ENCODE results near the gene SDC1. TPM values are rescaled to one million over a fixed set of nuclear protein-coding genes. Genes with fewer than 3 reads are reported as not detected.

SDC1 gene
- total RNA-seq, 1 donor from 2014 or later = 35.1 TPM

- H3K36me3 Mint-ChIP-seq (ENCODE audit: insufficient read depth) = no peaks in the 10 kb centered on the region
- no peak for DNase-seq (ENCODE audit: low spot score, unreplicated experiment)
- peaks cover 2% of the 10 kb centered on the region for H3K27me3 Mint-ChIP-seq
- H3K4me1 Mint-ChIP-seq (ENCODE audit: low read depth) = no peaks in the 10 kb centered on the region
- no peak overlapping the region for H3K4me3 Mint-ChIP-seq (ENCODE audit: low read depth)
- no peak for TF ChIP-seq CTCF (IDR thresholded peaks at IDR 0.05; ENCODE audit: unreplicated experiment)
- H3K27ac Mint-ChIP-seq = no peak overlapping the region
- no peaks in the 10 kb centered on the region for H3K9me3 Mint-ChIP-seq (ENCODE audit: low read depth)
Measured at GRCh38 chr2:20164734-20165478, 60.0 kb downstream of the SDC1 start.

GRCh38 chr2:20164061-20164733 is 60.7 kb downstream of the SDC1 start:
- Mint-ChIP-seq H3K9me3 (ENCODE audit: low read depth) (peaks cover 6% of the 10 kb centered on the region), H3K36me3 (ENCODE audit: insufficient read depth) (no peaks in the 10 kb centered on the region), H3K27ac (no peak overlapping the region), H3K4me1 (ENCODE audit: low read depth) (no peaks in the 10 kb centered on the region), H3K27me3 (peaks cover 2% of the 10 kb centered on the region), H3K4me3 (ENCODE audit: low read depth) (no peak overlapping the region)
- TF ChIP-seq CTCF (IDR thresholded peaks at IDR 0.05; ENCODE audit: unreplicated experiment) = no peak
- no peak for DNase-seq (ENCODE audit: low spot score, unreplicated experiment)

- Mint-ChIP-seq H3K9me3 (ENCODE audit: low read depth) (peaks cover 6% of the 10 kb centered on the region), H3K4me3 (ENCODE audit: low read depth) (no peak overlapping the region), H3K36me3 (ENCODE audit: insufficient read depth) (no peaks in the 10 kb centered on the region), H3K27ac (no peak overlapping the region), H3K4me1 (ENCODE audit: low read depth) (no peaks in the 10 kb centered on the region), H3K27me3 (peaks cover 4% of the 10 kb centered on the region)
- no peak for TF ChIP-seq CTCF (IDR thresholded peaks at IDR 0.05; ENCODE audit: unreplicated experiment)
- no peak for DNase-seq (ENCODE audit: low spot score, unreplicated experiment)
Measured at GRCh38 chr2:20159411-20160070, 65.4 kb downstream of the SDC1 start.

- TF ChIP-seq CTCF (IDR thresholded peaks at IDR 0.05; ENCODE audit: unreplicated experiment) = no peak
- DNase-seq (ENCODE audit: low spot score, unreplicated experiment) = no peak
- peaks cover 6% of the 10 kb centered on the region for H3K9me3 Mint-ChIP-seq (ENCODE audit: low read depth)
- H3K4me3 Mint-ChIP-seq (ENCODE audit: low read depth) = no peak overlapping the region
- peaks cover 8% of the 10 kb centered on the region for H3K27me3 Mint-ChIP-seq
- H3K4me1 Mint-ChIP-seq (ENCODE audit: low read depth) = no peaks in the 10 kb centered on the region
- H3K36me3 Mint-ChIP-seq (ENCODE audit: insufficient read depth) = no peaks in the 10 kb centered on the region
- H3K27ac Mint-ChIP-seq = no peak overlapping the region
Measured at GRCh38 chr2:20157193-20157891, 67.6 kb downstream of the SDC1 start.

- DNase-seq (ENCODE audit: low spot score, unreplicated experiment) = no peak
- Mint-ChIP-seq H3K36me3 (ENCODE audit: insufficient read depth) (no peaks in the 10 kb centered on the region), H3K9me3 (ENCODE audit: low read depth) (peaks cover 6% of the 10 kb centered on the region), H3K4me1 (ENCODE audit: low read depth) (no peaks in the 10 kb centered on the region), H3K27me3 (peaks cover 8% of the 10 kb centered on the region), H3K4me3 (ENCODE audit: low read depth) (no peak overlapping the region), H3K27ac (no peak overlapping the region)
- no peak for TF ChIP-seq CTCF (IDR thresholded peaks at IDR 0.05; ENCODE audit: unreplicated experiment)
Measured at GRCh38 chr2:20156836-20157192, 68.1 kb downstream of the SDC1 start.
